Adrenal gland (tissue), 12 donors: ENCODE measurements around the gene GRIA3. TPM values are rescaled to one million over a fixed set of nuclear protein-coding genes. Genes with fewer than 3 reads are reported as not detected.

Source experiments
- DNase-seq, 7 donors: peaks; one replicate each; pipeline ENCODE4 v3.0.0-alpha.2; 2019 to 2020
- H3K27ac ChIP-seq, 5 donors: fragments of 200-600 bp; sonication (generic) in 4 of 5; 1 replicate in 3 of 5; 2 replicates in 2 of 5; pipeline versions ENCODE4 v1.5.1 to v1.8.0; 2016 to 2020; ENCODE audit warnings: mild to moderate bottlenecking in 1 of 5
- H3K27me3 ChIP-seq: fragments of 200-600 bp; 2 replicates; pipeline ENCODE4 v1.8.0; 2021
- H3K36me3 ChIP-seq, 2 donors: fragments of 200-600 bp; replicated peaks in 1 of 2; 1 replicate in 1 of 2; 2 replicates in 1 of 2; pipeline versions ENCODE4 v1.5.1 to v1.8.0; 2018 to 2022
- H3K4me1 ChIP-seq, 2 donors: fragments of 200-600 bp; replicated peaks in 1 of 2; 1 replicate in 1 of 2; 2 replicates in 1 of 2; pipeline versions ENCODE4 v1.5.1 to v1.8.0; 2018 to 2021
- H3K4me3 ChIP-seq, 4 donors: fragments of 200-600 bp; sonication (generic) in 3 of 4; one replicate each; pipeline ENCODE4 v1.5.1; 2016 to 2018
- H3K9me3 ChIP-seq, 3 donors: fragments of 200-600 bp; sonication (generic) in 1 of 3; replicated peaks in 1 of 3; 1 replicate in 2 of 3; 2 replicates in 1 of 3; pipeline versions ENCODE4 v1.5.1 to v1.8.0; 2016 to 2021
- CTCF ChIP-seq, 6 experiments: fragments of 450-650 bp in 4 of 6; fragments of 200-600 bp in 2 of 6; sonication (generic) in 1 of 6; IDR thresholded peaks; 1 replicate in 5 of 6; 2 replicates in 1 of 6; pipeline versions ENCODE4 v1.5.1 to v1.8.0; 2016 to 2021; ENCODE audit warnings: antibody characterized with exemption in 6 of 6, mild to moderate bottlenecking in 2 of 6, moderate library complexity in 1 of 6
- POLR2A ChIP-seq, 2 donors: fragments of 450-650 bp; IDR thresholded peaks; one replicate each; pipeline ENCODE4 v1.6.1; 2017; ENCODE audit warnings: antibody characterized with exemption in 2 of 2, mild to moderate bottlenecking in 2 of 2, moderate library complexity in 1 of 2
- WGBS, 4 donors: extraction: QIAGEN DNeasy Blood & Tissue Kit in 2 of 4; methylation state at CpG; one replicate each; pipeline versions ENCODE4 v1.1.5 to v1.1.7; 2013 to 2017; 5-methylcytosine and 5-hydroxymethylcytosine counted together
- intact Hi-C, 2 donors: fragments of 100-400 bp; cut with DNase I; formaldehyde crosslinking; loops; one replicate each; pipeline versions ENCODE4 v1.14.1 to v1.15.0; 2022 to 2023
- polyA plus RNA-seq, 3 donors: library from polyadenylated mRNA; stranded (reverse); fragments of 200-250 nt in 2 of 3; fragments of 350-450 nt in 1 of 3; fragmentation: Illumina TruSeq in 1 of 3; extraction: RNeasy Lipid Tissue Mini Kit (QIAGEN cat#74804) in 1 of 3; gene quantifications; one replicate each; pipeline ENCODE4 v1.2.3, GENCODE V29; 2013 to 2014
- total RNA-seq, 9 donors: library from RNA; depleted of rRNA in 4 of 9; stranded (reverse); fragments of >200 nt in 4 of 9; fragments of 120-200 nt in 1 of 9; fragmentation: NEBNext Ultra II Directional in 1 of 9; extraction: Animal tissue kit (Norgen Biotek cat#: 25700) in 1 of 9; gene quantifications; one replicate each; pipeline versions ENCODE4 v1.1.0 to v1.2.4, GENCODE V29; 2013 to 2023
- donor health status: healthy with polysubstance abuse.
- donor health status: Bipolar disorder and iron deficiency.
- donor health status: DM: yes; HTN: yes; CAD: no.
- donor health status: DM: no; HTN: no; CAD: no.
- donor health status: DM: no; HTN: no; CAD: no.
- donor health status: DM: yes; HTN: yes; CAD: no.

The GRIA3 gene
- total and polyA plus RNA-seq, 12 donors, result 9.1 to 51.9 (median 21.1) TPM

- WGBS, 4 donors, result 69 to 95% (median 86%) methylated on average over 8 of the region's 8 CpGs
- TF ChIP-seq CTCF (IDR thresholded peaks at IDR 0.05), result no peak
- no peak for TF ChIP-seq POLR2A (IDR thresholded peaks at IDR 0.05)
- Histone ChIP-seq H3K27me3 (no peaks in the 10 kb centered on the region), H3K4me1 (no peaks in the 10 kb centered on the region), H3K9me3 (no peaks in the 10 kb centered on the region), H3K36me3 (no peaks in the 10 kb centered on the region), H3K4me3 (no peak overlapping the region), H3K27ac (no peak overlapping the region)
- intact Hi-C loops, result loop anchor here in 1 of 2 donors (10.0 kb wide), 1 partner anchor 55 kb away; no protein-coding TSS in a partner anchor
- no peak for DNase-seq
Observed at GRCh38 chrX:123189338-123189737, 5.3 kb downstream of the GRIA3 start.

GRCh38 chrX:123190096-123190495 is 6.0 kb downstream of the GRIA3 start:
- 62 to 86% (median 77%) methylated on average over 6 of the region's 6 CpGs for WGBS, 4 donors
- Histone ChIP-seq H3K4me1 (no peaks in the 10 kb centered on the region), H3K36me3 (no peaks in the 10 kb centered on the region)

GRCh38 chrX:123193101-123193500 is 9.0 kb downstream of the GRIA3 start:
- H3K4me1 ChIP-seq, result no peaks in the 10 kb centered on the region
- intact Hi-C loops, result no loop called here
- H3K36me3 ChIP-seq, result no peaks in the 10 kb centered on the region
- no peak for TF ChIP-seq POLR2A (IDR thresholded peaks at IDR 0.05)
- TF ChIP-seq CTCF (IDR thresholded peaks at IDR 0.05), result no peak
- no peak overlapping the region for H3K27ac ChIP-seq
- WGBS, 4 donors, result 65 to 77% (median 72%) methylated on average over 4 of the region's 4 CpGs
- H3K27me3 ChIP-seq, result no peaks in the 10 kb centered on the region
- DNase-seq, result no peak
- H3K9me3 ChIP-seq, result no peaks in the 10 kb centered on the region
- H3K4me3 ChIP-seq, result no peak overlapping the region

More at GRCh38 chrX:123190096-123190495, 6.0 kb downstream of the GRIA3 start:
- intact Hi-C loops, result no loop called here
- Histone ChIP-seq H3K27ac (no peak overlapping the region), H3K4me3 (no peak overlapping the region), H3K27me3 (no peaks in the 10 kb centered on the region), H3K9me3 (no peaks in the 10 kb centered on the region)
- DNase-seq, result no peak
- TF ChIP-seq CTCF (IDR thresholded peaks at IDR 0.05) (no peak), POLR2A (IDR thresholded peaks at IDR 0.05) (no peak)

- Histone ChIP-seq H3K4me1 (no peaks in the 10 kb centered on the region), H3K9me3 (no peaks in the 10 kb centered on the region), H3K36me3 (no peaks in the 10 kb centered on the region), H3K27ac (no peak overlapping the region), H3K27me3 (no peaks in the 10 kb centered on the region), H3K4me3 (no peak overlapping the region)
- TF ChIP-seq CTCF (IDR thresholded peaks at IDR 0.05) (no peak), POLR2A (IDR thresholded peaks at IDR 0.05) (no peak)
- DNase-seq, result no peak
- WGBS, 4 donors, result 78 to 100% (median 100%) methylated on average over 1 of the region's 1 CpG
- intact Hi-C loops, result no loop called here
Observed at GRCh38 chrX:123199338-123199737, 15.3 kb downstream of the GRIA3 start.
